Keratinocyte (primary cell): ENCODE results near the gene BRINP1. TPM values are rescaled to one million over a fixed set of nuclear protein-coding genes. Genes with fewer than 3 reads are reported as not detected.

Experiments used
- DNase-seq: peaks from one replicate; pipeline ENCODE4 v3.0.0-alpha.2; 2011; ENCODE audit warnings: low read depth, missing footprints, low spot score
- FAIRE-seq: peaks from 2 replicates; lab custom pipeline; 2011; peaks lifted over from hg19 to GRCh38; lab: Jason Lieb, UNC
- H2AFZ ChIP-seq: 2 replicates; pipeline ENCODE4 v1.6.0; 2012; ENCODE audit warnings: low read length, control low read depth, inconsistent platforms; ENCODE audit not compliant: control insufficient read depth
- H3K27ac ChIP-seq: 2 replicates; pipeline ENCODE4 v1.5.1; 2011; ENCODE audit warnings: low read length; ENCODE audit not compliant: control insufficient read depth, insufficient read depth
- H3K27me3 ChIP-seq: 3 replicates; pipeline ENCODE4 v1.6.0; 2011; ENCODE audit warnings: low read length; ENCODE audit not compliant: control insufficient read depth, insufficient read depth; ENCODE audit errors: extremely low read depth
- H3K36me3 ChIP-seq, 2 experiments: 2 replicates in 1 of 2; 3 replicates in 1 of 2; pipeline ENCODE4 v1.5.1; 2011; ENCODE audit warnings: low read length in 2 of 2, mild to moderate bottlenecking in 1 of 2; ENCODE audit not compliant: control insufficient read depth in 2 of 2, insufficient read depth in 2 of 2; ENCODE audit errors: extremely low read depth in 1 of 2
- H3K4me1 ChIP-seq: 3 replicates; pipeline ENCODE4 v1.5.1; 2011; ENCODE audit warnings: low read length; ENCODE audit not compliant: control insufficient read depth, insufficient read depth; ENCODE audit errors: extremely low read depth
- H3K4me2 ChIP-seq: 3 replicates; pipeline ENCODE4 v1.6.0; 2011; ENCODE audit warnings: low read depth, low read length; ENCODE audit not compliant: control insufficient read depth, insufficient read depth; ENCODE audit errors: extremely low read depth
- H3K4me3 ChIP-seq, 3 experiments: fragments of 200-600 bp in 1 of 3; sonication (generic) in 1 of 3; 2 replicates in 2 of 3; 3 replicates in 1 of 3; pipeline ENCODE4 v1.5.1; 2011 to 2016; ENCODE audit warnings: low read length in 3 of 3, mild to moderate bottlenecking in 3 of 3, control low read depth in 2 of 3, inconsistent platforms in 1 of 3, low read depth in 1 of 3, mixed read lengths in 1 of 3, mixed run types in 1 of 3, moderate library complexity in 1 of 3; ENCODE audit not compliant: control insufficient read depth in 2 of 3, insufficient read depth in 2 of 3; ENCODE audit errors: extremely low read depth in 1 of 3
- H3K79me2 ChIP-seq: 2 replicates; pipeline ENCODE4 v1.6.0; 2012; ENCODE audit warnings: low read length; ENCODE audit not compliant: control insufficient read depth, insufficient read depth
- H3K9ac ChIP-seq: 3 replicates; pipeline ENCODE4 v1.6.0; 2011; ENCODE audit warnings: low read length; ENCODE audit not compliant: control insufficient read depth, insufficient read depth; ENCODE audit errors: extremely low read depth
- H3K9me1 ChIP-seq: 3 replicates; pipeline ENCODE4 v1.6.0; 2011; ENCODE audit warnings: low read length; ENCODE audit not compliant: control insufficient read depth, insufficient read depth; ENCODE audit errors: extremely low read depth
- H3K9me3 ChIP-seq: 2 replicates; pipeline ENCODE4 v1.5.1; 2012; ENCODE audit warnings: low read depth, low read length; ENCODE audit not compliant: control insufficient read depth
- H4K20me1 ChIP-seq: 3 replicates; pipeline ENCODE4 v1.6.0; 2011; ENCODE audit warnings: low read length; ENCODE audit not compliant: control insufficient read depth, insufficient read depth; ENCODE audit errors: extremely low read depth
- EZH2 ChIP-seq: IDR thresholded peaks from one replicate; pipeline ENCODE4 v1.6.1; 2012; ENCODE audit warnings: inconsistent platforms, mild to moderate bottlenecking, low read length, moderate library complexity
- dilution Hi-C: fragments of 300-500 bp; cut with MboI; formaldehyde crosslinking; loops from one replicate; pipeline ENCODE4 v1.7.0; 2020; ENCODE audit warnings: low sequenced_read_pairs; ENCODE audit not compliant: extremely low pct_ligation_motif_present
- polyA plus RNA-seq, 5 experiments: library from polyadenylated mRNA; depleted of rRNA in 3 of 5; stranded (reverse) in 3 of 5; stranded (forward) in 1 of 5; unstranded in 1 of 5; fragments of >200 nt; gene quantifications; 1 replicate in 1 of 5; 2 replicates in 3 of 5; 3 replicates in 1 of 5; pipeline versions ENCODE4 v1.2.1 to v1.2.3, GENCODE V29; 2011 to 2012; ENCODE audit warnings: missing spikeins in 2 of 5, low read depth in 1 of 5, low replicate concordance in 1 of 5
- TF ChIP-seq, protein P1 (sequence below), 3 experiments: IDR thresholded peaks in 1 of 3; conservative IDR thresholded peaks in 1 of 3; optimal IDR thresholded peaks in 1 of 3; 2 replicates in 2 of 3; 3 replicates in 1 of 3; pipeline versions ENCODE3 to v1.5.1; 2011; ENCODE audit warnings: low read length in 3 of 3, mild to moderate bottlenecking in 3 of 3, moderate library complexity in 2 of 3, control low read depth in 1 of 3, inconsistent platforms in 1 of 3; ENCODE audit not compliant: insufficient read depth in 2 of 3; ENCODE audit errors: extremely low read depth in 1 of 3

Gene BRINP1
- polyA plus RNA-seq, 1 donor (not counting 4 experiments of a cell fraction or from before 2014, with no cell fraction given) = 0.63 TPM

DNA sequence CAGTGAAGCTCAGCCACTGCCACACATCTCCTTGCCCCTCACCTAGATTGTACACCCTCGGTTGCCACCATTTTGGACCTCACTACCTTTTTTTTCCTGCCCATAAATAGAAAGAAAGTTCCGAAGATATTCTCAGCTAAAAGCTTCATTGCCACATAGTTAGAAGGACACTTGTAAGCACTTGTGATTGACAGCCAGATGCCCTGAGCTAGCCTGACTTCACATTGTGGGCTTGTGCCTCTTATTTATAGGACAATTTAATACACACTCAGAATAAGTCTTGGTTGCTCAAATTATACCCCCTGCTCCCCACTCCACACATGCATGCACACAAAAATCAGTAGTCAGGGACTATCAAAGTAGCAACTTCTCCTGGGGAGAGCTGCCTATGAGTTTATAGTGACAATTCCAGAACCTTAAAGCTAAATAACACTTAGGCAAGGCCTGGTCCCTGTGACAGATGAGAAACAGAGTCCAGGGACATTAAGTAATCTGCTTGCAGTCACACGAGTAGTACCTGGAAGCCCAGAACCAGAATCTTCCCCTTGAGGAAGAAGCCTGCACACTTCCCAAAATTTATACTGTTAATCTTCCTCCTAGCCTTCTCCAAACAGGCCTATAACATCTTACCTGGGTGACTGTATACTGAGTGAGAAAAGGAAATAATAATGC, 184.8 kb downstream of the BRINP1 start:
- no peak overlapping the region for H3K4me3 ChIP-seq
- H3K9me3 ChIP-seq = no peaks in the 10 kb centered on the region
- no peaks in the 10 kb centered on the region for H3K27me3 ChIP-seq
- H3K4me2 ChIP-seq = no peak overlapping the region
- H3K4me1 ChIP-seq = no peaks in the 10 kb centered on the region
- H2AFZ ChIP-seq = no peak overlapping the region
- no peak for TF ChIP-seq EZH2
- TF ChIP-seq, protein P1, sequence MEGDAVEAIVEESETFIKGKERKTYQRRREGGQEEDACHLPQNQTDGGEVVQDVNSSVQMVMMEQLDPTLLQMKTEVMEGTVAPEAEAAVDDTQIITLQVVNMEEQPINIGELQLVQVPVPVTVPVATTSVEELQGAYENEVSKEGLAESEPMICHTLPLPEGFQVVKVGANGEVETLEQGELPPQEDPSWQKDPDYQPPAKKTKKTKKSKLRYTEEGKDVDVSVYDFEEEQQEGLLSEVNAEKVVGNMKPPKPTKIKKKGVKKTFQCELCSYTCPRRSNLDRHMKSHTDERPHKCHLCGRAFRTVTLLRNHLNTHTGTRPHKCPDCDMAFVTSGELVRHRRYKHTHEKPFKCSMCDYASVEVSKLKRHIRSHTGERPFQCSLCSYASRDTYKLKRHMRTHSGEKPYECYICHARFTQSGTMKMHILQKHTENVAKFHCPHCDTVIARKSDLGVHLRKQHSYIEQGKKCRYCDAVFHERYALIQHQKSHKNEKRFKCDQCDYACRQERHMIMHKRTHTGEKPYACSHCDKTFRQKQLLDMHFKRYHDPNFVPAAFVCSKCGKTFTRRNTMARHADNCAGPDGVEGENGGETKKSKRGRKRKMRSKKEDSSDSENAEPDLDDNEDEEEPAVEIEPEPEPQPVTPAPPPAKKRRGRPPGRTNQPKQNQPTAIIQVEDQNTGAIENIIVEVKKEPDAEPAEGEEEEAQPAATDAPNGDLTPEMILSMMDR (optimal IDR thresholded peaks at IDR 0.05 in 1 of 3, IDR thresholded peaks at IDR 0.05 in 1 of 3, conservative IDR thresholded peaks at IDR 0.05 in 1 of 3; ENCODE audit: extremely low read depth in 1 of 3, insufficient read depth in 2 of 3, low read length in 3 of 3) = no peak
- no peaks in the 10 kb centered on the region for H4K20me1 ChIP-seq
- no peaks in the 10 kb centered on the region for H3K9me1 ChIP-seq
- no peak overlapping the region for H3K9ac ChIP-seq
- DNase-seq (no peak), FAIRE-seq (no peak)
- no peaks in the 10 kb centered on the region for H3K79me2 ChIP-seq
- H3K27ac ChIP-seq = no peak overlapping the region
- dilution Hi-C loops = no loop called here
- H3K36me3 ChIP-seq = no peaks in the 10 kb centered on the region

DNA sequence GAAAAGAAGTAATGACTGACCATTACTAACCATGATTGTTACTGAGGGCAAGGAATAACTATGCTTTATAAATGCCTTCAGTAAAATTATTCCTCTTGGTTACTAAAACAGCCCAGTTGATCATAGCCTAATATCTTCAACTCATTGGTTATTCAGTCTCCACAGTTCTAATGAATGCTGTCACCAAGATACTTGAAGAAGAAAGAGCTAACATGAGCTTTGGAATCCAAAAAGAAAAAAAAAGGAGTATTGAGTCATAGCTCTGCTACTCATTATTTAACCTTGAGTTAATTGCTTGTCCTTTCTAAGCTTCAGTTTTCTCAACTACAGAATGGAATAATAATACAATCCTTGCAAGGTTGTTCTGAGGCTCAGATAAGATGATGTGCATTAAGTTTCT, 187.7 kb downstream of the BRINP1 start:
- Histone ChIP-seq H3K36me3 (no peaks in the 10 kb centered on the region), H3K9me1 (no peaks in the 10 kb centered on the region), H3K27ac (no peak overlapping the region), H3K4me2 (no peak overlapping the region), H3K79me2 (no peaks in the 10 kb centered on the region), H3K4me3 (no peak overlapping the region), H3K27me3 (no peaks in the 10 kb centered on the region), H3K4me1 (no peaks in the 10 kb centered on the region), H3K9ac (no peak overlapping the region), H2AFZ (no peak overlapping the region), H4K20me1 (no peaks in the 10 kb centered on the region), H3K9me3 (no peaks in the 10 kb centered on the region)
- dilution Hi-C loops = no loop called here
- TF ChIP-seq, protein P1 (optimal IDR thresholded peaks at IDR 0.05 in 1 of 3, IDR thresholded peaks at IDR 0.05 in 1 of 3, conservative IDR thresholded peaks at IDR 0.05 in 1 of 3; ENCODE audit: extremely low read depth in 1 of 3, insufficient read depth in 2 of 3, low read length in 3 of 3) = no peak
- no peak for TF ChIP-seq EZH2
- no peak for DNase-seq
- no peak for FAIRE-seq
